ENCODE data around the gene CDH22.
A peak's percentile ranks its signal among the peaks of the same experiment; 100 is the strongest.

CDH22 gene

GRCh38 chr20:46308258-46309157 is at the start of gene CDH22:
TSS of gene CDH22 (minus strand) at chr20:46308498. CDS start at chr20:46251294, 57,204 bp downstream.
- DNase-seq (ENCODE audit: insufficient read length, low spot score) (peak; percentile 75), FAIRE-seq (no peak)

DNA sequence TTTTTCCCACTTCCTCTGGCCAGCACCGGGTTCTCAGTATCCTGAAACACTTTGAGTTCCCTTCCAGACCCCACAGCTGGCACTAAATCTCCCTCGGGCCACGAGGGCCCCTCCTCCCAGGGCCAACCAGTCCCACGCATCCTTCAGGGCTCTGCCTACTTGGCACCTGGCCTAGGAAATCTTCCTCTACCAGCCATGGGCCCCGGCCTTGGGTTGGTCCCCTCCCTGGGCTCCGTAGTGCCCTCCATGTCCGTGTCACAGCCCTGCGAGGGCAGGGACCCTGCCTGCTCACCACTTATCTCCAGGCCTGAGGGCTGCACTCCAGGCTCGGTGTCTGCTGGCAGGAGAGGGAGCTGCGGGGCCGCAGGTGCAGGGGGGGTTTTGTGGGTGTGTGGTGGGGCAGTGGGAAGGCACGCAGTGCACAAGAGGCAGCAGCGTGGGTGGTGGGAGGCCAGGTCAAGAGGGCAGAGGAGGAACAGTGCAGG is 48.8 kb upstream of the CDH22 start:
- no peak for FAIRE-seq
- no peak for DNase-seq (ENCODE audit: insufficient read length, low spot score)

DNA sequence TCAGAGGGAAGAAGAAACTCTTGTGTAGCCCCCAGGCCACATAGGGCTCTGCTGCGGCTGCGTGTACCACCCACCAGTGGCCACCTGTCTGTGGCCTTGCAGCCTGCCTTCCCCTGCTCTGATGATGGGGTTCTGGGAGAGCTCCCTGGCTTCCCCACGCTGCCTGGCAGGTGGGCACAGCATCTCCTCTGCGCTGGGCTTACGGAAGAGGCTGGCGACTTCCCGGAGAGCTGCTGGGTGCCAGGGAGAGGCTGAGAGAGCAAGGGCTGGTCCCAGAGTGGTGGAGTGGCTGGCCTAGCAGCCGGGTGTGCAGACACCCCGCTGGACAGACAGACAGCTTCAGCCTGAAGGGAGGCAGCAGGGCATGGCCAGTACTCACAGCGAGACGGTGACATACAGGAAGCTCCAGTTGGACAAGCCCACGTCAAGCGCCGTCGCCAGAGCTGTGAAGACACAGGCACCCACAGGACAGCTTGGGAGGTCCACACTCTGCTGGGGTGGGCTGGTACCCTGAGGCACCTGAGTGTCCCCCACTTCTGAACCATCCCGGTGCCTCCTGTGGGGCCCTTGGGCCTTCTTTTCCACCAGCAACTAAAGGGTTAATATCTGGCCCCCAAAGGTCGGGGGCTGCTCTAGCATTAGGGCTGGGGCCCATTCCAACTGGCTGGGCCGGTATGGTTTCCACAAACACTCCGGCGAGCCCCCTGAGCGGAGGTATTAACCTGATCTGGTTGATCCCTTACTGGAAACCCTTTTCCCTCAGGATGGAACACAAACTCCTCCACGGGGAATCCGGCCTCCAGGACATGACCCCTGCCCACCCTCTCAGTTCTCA is 48.1 kb upstream of the CDH22 start:
- no peak for DNase-seq (ENCODE audit: insufficient read length, low spot score)
- FAIRE-seq, result no peak

- FAIRE-seq, result no peak
These were observed 47.5 kb upstream of the CDH22 start for GRCh38 chr20:46355778-46356177.

GRCh38 chr20:46354920-46355654 is 46.8 kb upstream of the CDH22 start:
- no peak for FAIRE-seq
- DNase-seq (ENCODE audit: insufficient read length, low spot score), result no peak

More at GRCh38 chr20:46355778-46356177, 47.5 kb upstream of the CDH22 start:
- no peak for DNase-seq (ENCODE audit: insufficient read length, low spot score)

- DNase-seq (ENCODE audit: insufficient read length, low spot score) (no peak), FAIRE-seq (no peak)
These were observed 45.9 kb upstream of the CDH22 start for GRCh38 chr20:46354207-46354555.

- no peak for FAIRE-seq
These were observed 45.4 kb upstream of the CDH22 start for GRCh38 chr20:46353500-46354206.

DNA sequence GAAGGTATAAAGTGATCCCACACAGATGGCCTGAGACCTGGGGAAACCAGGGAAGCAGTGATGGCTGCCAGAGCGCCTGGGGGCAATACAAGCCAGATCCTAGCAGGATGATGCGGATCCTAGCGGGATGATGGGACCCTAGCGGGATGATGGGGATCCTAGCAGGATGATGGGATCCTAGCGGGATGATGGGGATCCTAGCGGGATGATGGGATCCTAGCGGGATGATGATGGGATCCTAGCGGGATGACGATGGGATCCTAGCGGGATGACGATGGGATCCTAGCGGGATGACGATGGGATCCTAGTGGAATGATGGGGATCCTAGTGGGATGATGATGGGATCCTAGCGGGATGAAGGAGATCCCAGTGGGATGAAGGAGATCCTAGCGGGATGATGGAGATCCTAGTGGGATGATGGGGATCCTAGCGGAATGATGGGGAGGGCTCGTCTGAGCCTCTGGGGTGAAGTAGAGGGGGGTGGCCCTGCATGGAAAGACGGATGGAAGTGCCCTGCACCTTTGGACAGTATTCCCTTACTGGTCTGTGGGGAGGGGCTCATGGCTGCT is 44.2 kb upstream of the CDH22 start:
- no peak for DNase-seq (ENCODE audit: insufficient read length, low spot score)
- FAIRE-seq, result no peak

More at GRCh38 chr20:46353500-46354206, 45.4 kb upstream of the CDH22 start:
- no peak for DNase-seq (ENCODE audit: insufficient read length, low spot score)

- DNase-seq (ENCODE audit: insufficient read length, low spot score) (no peak), FAIRE-seq (no peak)
These were observed 43.2 kb upstream of the CDH22 start for GRCh38 chr20:46351357-46352058.

GRCh38 chr20:46350986-46351267 is 42.6 kb upstream of the CDH22 start:
- DNase-seq (ENCODE audit: insufficient read length, low spot score) (no peak), FAIRE-seq (no peak)

GRCh38 chr20:46350201-46350985 is 42.1 kb upstream of the CDH22 start:
- FAIRE-seq, result peak; percentile 79
- DNase-seq (ENCODE audit: insufficient read length, low spot score), result peak; percentile 76

GRCh38 chr20:46349742-46350056 is 41.4 kb upstream of the CDH22 start:
- DNase-seq (ENCODE audit: insufficient read length, low spot score), result no peak
- no peak for FAIRE-seq

DNA sequence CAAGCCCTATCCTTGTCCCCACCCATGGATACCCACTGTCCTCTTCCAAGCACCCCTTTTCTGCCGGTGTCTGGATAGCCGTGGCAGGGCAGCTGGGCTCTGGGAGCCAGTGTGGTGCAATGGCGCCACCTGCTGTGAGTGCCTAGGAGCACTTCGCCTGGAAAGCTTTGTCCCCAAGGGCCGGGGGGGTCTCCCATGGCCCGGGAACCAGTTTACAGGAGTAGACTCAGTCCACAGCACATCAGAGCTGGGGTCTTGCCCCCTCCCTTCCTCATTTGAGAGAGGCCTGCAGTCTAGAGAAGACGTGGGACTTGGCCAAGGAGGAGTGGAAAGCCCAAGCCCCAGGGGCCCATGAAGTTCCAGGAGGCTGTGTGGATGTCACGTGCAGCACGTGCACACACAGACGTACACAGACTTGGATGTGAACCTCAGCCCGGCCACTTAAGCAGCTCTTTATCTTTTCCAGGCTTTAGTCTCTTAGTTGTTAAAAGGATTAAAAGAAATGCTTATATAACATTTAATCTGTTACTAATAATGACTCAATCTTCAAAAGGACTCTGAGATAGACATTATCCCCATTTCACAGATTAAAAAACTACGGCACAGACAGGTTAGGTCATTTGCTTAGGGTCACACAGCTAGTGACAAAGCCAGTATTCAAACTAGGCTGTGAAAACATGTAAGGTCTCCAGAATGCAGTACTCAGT is 40.9 kb upstream of the CDH22 start:
- peak; percentile 50 for DNase-seq (ENCODE audit: insufficient read length, low spot score)
- FAIRE-seq, result peak; percentile 65

GRCh38 chr20:46347841-46348803 is 39.8 kb upstream of the CDH22 start:
- DNase-seq (ENCODE audit: insufficient read length, low spot score), result no peak
- FAIRE-seq, result no peak

- FAIRE-seq, result no peak
- no peak for DNase-seq (ENCODE audit: insufficient read length, low spot score)
These were observed 38.5 kb upstream of the CDH22 start for GRCh38 chr20:46346770-46347169.

GRCh38 chr20:46344488-46345162 is 36.3 kb upstream of the CDH22 start:
- no peak for DNase-seq (ENCODE audit: insufficient read length, low spot score)
- FAIRE-seq, result no peak

GRCh38 chr20:46343975-46344357 is 35.7 kb upstream of the CDH22 start:
- no peak for DNase-seq (ENCODE audit: insufficient read length, low spot score)

More at GRCh38 chr20:46343975-46344357, 35.7 kb upstream of the CDH22 start:
- no peak for FAIRE-seq
